CD4-positive, alpha-beta T cell treated with Interleukin-4 for 4 hours (primary cell): ENCODE measurements around the gene ZDHHC8.

Source experiments
- DNase-seq: peaks from one replicate; pipeline ENCODE4 v3.0.0-alpha.2; 2020

Gene ZDHHC8

DNA sequence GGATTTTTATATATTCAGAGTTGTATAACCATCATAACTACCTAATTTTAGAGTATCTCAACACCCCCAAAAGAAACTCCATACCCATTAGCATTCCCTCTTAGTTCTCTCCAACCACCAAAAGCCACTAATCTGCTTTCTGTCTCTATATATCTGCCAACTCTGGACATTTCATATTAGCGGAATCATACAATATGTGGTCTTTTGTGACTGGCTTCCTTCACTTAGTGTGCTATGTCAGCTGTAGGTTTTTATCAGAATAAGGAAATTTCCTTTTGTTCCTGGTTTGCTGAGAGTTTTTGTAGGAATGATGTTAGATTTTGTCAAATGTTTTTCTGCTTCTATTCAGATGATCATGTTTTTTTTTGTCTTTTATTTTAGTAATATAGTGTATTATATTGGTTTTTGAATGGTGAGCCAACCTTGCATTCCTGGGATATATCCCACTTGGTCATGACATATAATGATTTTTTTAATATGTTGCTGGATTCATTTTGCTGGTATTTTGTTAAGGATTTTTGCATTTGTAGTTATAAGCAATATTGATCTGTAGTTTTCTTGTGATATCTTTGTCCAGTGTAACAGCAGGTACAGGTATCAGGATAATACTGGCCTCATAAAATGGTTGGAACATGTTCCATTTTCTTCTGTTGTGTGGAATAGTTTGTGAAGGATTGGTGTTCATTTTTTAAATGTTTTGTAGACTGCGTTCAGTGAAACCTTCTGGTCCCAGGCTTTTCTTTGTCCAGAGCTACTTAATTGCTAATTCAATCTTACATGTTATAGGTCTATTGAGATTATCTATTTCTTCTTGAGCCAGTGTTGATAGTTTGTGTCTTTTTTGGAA lies 34.8 kb upstream of the ZDHHC8 start:
- no peak for DNase-seq

DNA sequence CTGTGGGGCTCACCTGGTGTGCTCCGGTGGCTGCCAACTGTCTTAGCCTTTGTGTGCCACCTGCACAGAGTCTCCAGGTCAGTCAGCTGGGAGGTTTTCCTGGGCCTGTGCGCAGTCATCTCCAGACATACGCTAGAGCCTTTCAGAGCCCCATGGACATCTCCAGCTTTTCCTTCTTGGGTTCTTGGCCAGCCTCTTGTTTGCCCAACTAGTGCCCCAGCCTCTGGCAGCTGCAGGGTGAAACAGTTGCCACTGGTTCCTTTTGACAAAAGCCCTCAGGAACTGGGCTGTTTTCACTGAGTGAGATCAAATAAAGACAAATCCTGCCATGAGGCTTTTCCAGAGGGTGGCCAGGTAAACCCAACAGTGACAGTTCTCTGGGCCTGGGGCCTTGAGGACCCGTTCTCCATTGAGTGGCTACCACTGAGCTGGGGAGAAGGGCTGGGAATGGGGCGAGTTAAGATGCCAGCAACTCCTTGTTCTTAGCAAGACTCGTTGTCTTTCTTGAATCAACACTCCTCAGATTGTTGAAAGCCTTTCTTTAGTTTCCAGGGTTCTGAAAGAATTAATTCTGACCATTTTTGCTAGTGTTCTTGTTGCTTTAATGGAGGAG lies 32.4 kb upstream of the ZDHHC8 start:
- no peak for DNase-seq

GRCh38 chr22:20101638-20102037 lies 30.0 kb upstream of the ZDHHC8 start:
- DNase-seq, result no peak

- no peak for DNase-seq
Measured at GRCh38 chr22:20102203-20102780, 29.3 kb upstream of the ZDHHC8 start.

GRCh38 chr22:20105456-20106204 lies 26.0 kb upstream of the ZDHHC8 start:
- no peak for DNase-seq

DNA sequence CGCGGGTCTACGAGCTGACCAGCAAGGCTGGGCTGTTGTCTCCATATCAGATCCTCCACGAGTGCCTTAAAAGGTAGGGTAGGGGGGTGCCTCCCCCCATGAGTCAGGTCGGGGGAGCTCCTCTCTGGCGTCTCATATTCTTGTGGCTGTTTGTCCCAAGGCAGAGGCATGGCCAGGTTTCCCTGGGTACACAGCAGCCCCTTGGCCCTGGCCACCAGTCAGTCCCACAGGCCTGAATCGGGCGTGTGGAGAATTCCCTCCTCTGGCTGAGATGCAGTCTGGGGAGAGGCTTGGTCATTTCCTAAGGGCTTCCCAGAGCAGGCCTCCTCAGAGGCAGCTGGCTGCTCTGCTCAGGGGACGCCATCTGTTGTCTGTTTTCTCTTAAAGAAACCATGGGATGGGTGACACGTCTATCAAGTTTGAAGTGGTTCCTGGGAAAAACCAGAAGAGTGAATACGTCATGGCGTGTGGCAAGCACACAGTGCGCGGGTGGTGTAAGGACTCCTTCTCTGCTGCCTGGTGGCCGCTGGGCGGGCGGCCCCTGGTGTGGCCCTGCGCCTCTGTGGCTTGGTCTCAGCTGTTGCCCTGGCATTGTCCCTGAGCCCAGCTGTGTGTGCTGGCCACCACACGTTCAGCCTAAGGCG lies 25.3 kb upstream of the ZDHHC8 start:
- no peak for DNase-seq

DNA sequence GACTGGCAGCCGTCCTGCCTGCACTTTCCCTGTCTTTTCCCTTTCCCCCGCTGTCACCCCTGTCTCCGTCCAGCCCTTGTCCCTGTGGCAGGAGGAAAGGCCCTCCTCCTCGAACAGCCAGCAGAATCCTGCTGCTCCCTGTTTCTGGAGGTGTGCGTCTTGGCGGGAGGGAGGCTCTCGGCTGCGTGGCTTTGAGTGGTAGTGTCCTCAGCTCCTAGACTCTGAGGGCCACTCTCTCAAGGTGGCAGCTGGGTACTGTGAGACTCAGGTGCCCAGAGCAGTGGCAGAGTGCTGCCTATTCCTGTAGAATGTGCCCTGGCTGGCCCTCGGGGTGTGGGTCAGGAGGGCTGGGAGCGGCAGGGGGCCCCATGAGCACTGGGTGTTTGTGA lies 24.8 kb upstream of the ZDHHC8 start:
- DNase-seq, result no peak

- no peak for DNase-seq
Measured at GRCh38 chr22:20107471-20107901, 24.1 kb upstream of the ZDHHC8 start.

- no peak for DNase-seq
Measured at GRCh38 chr22:20107951-20108756, 23.4 kb upstream of the ZDHHC8 start.

- DNase-seq, result no peak
Measured at GRCh38 chr22:20108757-20109230, 22.8 kb upstream of the ZDHHC8 start.

DNA sequence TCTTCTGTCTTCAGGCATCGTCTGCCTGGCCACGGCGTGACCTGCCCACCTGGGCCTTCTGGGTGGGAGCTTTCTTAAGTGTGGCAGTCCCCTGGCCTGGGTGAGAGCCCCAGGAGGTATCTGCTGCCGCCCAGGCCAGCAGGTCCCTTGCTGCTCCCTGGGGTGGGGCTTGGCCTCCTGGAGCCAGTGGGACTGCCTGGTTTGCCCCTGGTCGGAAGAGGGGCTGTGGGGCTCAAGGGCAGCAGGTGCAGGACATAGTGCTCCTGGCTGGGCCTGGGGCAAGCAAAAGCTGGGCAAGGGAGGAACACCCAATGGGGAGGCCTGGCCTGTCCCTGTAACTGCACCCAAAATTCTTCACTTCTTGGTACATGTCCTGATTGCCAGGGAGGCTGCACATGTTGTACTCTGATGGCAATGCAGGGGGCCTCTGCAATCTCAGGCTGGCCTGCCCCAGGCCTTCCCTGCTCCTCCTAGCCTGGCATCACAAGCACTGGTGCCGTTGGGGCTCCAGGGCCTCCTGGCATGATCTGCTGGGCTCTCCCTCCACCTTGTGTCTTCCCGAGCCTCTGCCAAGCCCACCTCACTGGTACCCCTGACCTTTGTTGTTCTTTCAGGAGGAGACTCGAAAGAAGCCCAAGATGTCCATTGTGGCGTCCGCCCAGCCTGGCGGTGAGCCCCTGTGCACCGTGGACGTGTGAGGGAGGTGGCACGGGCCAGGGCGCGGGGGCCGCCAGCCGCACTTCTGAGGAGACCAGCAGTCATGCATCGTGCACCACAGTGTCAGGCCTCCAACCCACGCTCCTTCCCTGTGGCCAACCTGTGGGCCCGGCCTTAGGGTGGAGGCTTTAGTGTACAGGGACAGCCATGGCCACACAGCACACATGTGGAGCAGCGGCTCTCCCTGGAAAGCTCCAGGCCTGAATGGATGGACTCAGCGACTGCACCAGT lies 21.9 kb upstream of the ZDHHC8 start:
- DNase-seq, result no peak

- no peak for DNase-seq
Measured at GRCh38 chr22:20110359-20110985, 21.1 kb upstream of the ZDHHC8 start.

- no peak for DNase-seq
Measured at GRCh38 chr22:20111045-20111688, 20.4 kb upstream of the ZDHHC8 start.

- DNase-seq, result no peak
Measured at GRCh38 chr22:20111689-20112622, 19.6 kb upstream of the ZDHHC8 start.

DNA sequence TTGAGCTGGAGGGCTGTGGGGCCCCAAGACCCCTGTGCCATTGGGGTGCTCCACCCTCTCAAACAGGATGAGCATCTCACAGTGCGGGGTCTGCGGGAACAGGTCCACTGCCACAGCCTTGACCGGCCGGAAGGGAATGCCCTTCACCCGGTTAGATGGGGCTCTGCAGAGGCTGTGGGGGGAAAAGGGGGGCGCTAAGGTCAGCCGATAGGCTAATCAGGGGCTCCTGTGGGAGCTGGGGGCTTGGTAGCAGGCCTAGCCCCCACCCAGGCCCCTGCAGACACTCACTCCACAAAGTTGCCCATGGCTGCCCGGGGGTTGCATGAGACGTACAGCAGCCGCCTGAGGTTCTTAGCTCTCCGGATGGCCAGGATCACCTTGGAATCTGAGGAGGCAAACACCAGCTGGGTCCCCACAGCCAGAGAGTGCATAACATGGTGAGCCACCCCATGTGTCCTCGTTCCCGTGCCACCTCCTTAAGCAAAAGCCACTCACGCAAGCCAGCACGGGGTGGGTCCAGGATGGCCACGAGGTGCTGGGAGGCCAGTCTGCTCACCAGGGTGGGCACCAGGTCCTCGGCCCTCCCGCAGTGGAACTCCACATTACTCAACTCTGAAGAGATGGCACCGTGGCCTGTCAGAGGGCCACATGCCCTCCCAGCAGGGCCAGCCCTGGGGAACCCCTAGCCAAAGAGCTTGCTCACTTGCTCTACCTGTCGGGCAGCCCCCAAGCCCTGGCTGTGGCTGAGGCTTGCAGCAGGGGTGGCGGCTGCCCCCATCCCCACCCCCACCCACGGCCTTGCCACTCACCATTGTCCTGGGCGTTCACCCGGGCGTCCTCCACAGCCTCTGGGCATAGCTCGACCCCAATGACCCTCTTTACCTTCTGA lies 18.7 kb upstream of the ZDHHC8 start:
- no peak for DNase-seq

DNA sequence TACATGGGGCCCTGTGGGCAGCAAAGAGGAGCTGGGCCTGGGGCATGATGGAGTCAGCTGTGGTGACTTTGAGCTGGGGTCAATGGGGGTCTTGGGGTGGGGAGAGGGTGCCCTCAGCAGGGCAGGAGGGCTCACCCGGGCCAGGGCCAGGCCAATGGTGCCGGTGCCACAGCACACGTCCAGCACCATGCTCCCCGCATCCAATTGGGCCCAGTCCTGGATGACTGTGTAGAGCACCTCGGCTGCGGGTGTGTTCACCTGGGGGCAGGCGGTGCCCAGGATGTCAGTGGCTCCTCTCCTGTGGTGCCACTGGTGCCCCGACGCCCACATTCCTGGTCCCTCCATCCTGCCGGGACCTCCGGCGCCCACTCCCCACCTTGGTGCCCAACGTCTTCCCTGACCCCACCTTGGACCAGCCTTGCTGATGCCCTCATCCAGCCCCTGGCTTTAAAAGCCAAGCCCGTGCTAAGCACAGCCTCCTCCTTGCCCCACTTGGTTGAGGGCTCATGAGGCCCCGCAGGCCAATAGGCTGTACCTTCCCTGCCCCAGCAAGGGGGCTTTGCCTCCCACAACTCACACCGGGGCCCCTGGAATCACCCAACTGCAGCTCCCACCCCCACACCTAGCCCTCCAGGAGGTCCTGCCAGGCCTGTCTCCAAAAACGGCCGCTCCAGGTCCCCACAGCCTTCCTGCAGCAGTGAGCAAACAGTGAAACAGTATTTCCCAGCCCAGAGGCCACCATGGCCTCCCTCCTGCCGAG lies 17.9 kb upstream of the ZDHHC8 start:
- no peak for DNase-seq
